Measurements from ENCODE around the gene CARD18. TPM values are rescaled to one million over a fixed set of nuclear protein-coding genes. Genes with fewer than 3 reads are reported as not detected.

The CARD18 gene
- total RNA-seq, 1 experiment from 2014 or later = not detected

GRCh38 chr11:105155679-105156078, 16.1 kb upstream of the CARD18 start:
- Histone ChIP-seq H4K20me1 (ENCODE audit: control insufficient read depth, insufficient read depth, insufficient read length) (no peaks in the 10 kb centered on the region), H3K27me3 (ENCODE audit: insufficient read depth, low read length) (no peaks in the 10 kb centered on the region), H3K9me3 (ENCODE audit: control insufficient read depth, low read depth, low read length) (no peaks in the 10 kb centered on the region), H3K79me2 (ENCODE audit: insufficient read depth, low read length) (no peaks in the 10 kb centered on the region), H2BK5ac (ENCODE audit: insufficient read length, low read length) (no peak overlapping the region), H2BK12ac (ENCODE audit: insufficient read length, low read depth, low read length) (no peak overlapping the region), H3K18ac (ENCODE audit: insufficient read length, low read depth, low read length) (no peak overlapping the region), H3K14ac (ENCODE audit: insufficient read depth, low read length) (no peak overlapping the region), H2BK120ac (ENCODE audit: low read depth, low read length, poor library complexity, severe bottlenecking) (no peak overlapping the region), H2AK5ac (ENCODE audit: insufficient read length, low read length) (no peak overlapping the region), H3K27ac (ENCODE audit: insufficient read length, low read depth, low read length) (no peak overlapping the region), H2AFZ (ENCODE audit: low read length) (no peak overlapping the region), H2BK20ac (ENCODE audit: low read depth, low read length, poor library complexity, severe bottlenecking) (no peak overlapping the region), H4K91ac (ENCODE audit: insufficient read length, low read depth, low read length) (no peak overlapping the region), H3T11ph (ENCODE audit: low read length) (no peak overlapping the region), H3K9ac (ENCODE audit: extremely low read depth, insufficient read length, low read length) (no peak overlapping the region), H4K5ac (ENCODE audit: insufficient read length, low read depth, low read length) (no peak overlapping the region), H3K23ac (ENCODE audit: insufficient read length, low read depth, low read length) (no peak overlapping the region), H4K8ac (replicated peaks; ENCODE audit: insufficient read length, low read depth, low read length) (no peak overlapping the region), H3K4me2 (ENCODE audit: insufficient read depth, insufficient read length, low read length) (no peak overlapping the region), H3K4ac (ENCODE audit: low read depth, low read length) (no peak overlapping the region), H3K23me2 (ENCODE audit: insufficient read length, low read depth, low read length, poor library complexity, severe bottlenecking) (no peaks in the 10 kb centered on the region), H3K79me1 (ENCODE audit: insufficient read depth, low read depth, low read length, poor library complexity, severe bottlenecking) (no peaks in the 10 kb centered on the region), H3K4me1 (ENCODE audit: insufficient read depth, low read length) (no peaks in the 10 kb centered on the region; the same call in 1 of the 2 replicates), H2BK15ac (ENCODE audit: low read depth, low read length) (no peak overlapping the region), H3K56ac (ENCODE audit: insufficient read length, low read depth, low read length) (no peak overlapping the region)
- Mint-ChIP-seq H3K36me3 (ENCODE audit: insufficient read depth in 1 of 3, low read depth in 3 of 3) (peaks cover 0 to 4% (median 2%) of the 10 kb centered on the region in 3 experiments; a peak in 2 of 7 replicates), H3K4me1 (peaks cover 10 to 11% of the 10 kb centered on the region in 2 experiments), H3K27me3 (ENCODE audit: low read depth) (no peaks in the 10 kb centered on the region), H3K9me3 (peaks cover 0 to 3% of the 10 kb centered on the region in 2 experiments; a peak in 1 of 5 replicates), H3K27ac (peak overlapping the region in 1 of 3 experiments; percentile 12; a peak in 2 of 7 replicates), H3K4me3 (no peak overlapping the region)
- WGBS (ENCODE audit: extremely low coverage, insufficient read length, low lambda C conversion rate) = no CpG with 5 or more reads among the region's 6 CpGs
- TF ChIP-seq, protein P1, sequence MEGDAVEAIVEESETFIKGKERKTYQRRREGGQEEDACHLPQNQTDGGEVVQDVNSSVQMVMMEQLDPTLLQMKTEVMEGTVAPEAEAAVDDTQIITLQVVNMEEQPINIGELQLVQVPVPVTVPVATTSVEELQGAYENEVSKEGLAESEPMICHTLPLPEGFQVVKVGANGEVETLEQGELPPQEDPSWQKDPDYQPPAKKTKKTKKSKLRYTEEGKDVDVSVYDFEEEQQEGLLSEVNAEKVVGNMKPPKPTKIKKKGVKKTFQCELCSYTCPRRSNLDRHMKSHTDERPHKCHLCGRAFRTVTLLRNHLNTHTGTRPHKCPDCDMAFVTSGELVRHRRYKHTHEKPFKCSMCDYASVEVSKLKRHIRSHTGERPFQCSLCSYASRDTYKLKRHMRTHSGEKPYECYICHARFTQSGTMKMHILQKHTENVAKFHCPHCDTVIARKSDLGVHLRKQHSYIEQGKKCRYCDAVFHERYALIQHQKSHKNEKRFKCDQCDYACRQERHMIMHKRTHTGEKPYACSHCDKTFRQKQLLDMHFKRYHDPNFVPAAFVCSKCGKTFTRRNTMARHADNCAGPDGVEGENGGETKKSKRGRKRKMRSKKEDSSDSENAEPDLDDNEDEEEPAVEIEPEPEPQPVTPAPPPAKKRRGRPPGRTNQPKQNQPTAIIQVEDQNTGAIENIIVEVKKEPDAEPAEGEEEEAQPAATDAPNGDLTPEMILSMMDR (conservative IDR thresholded peaks at IDR 0.05) = no peak
- DNase-seq = peak; percentile 26

Data from H9 (cell line).